GM12892 (cell line): Measurements from ENCODE around the gene ST6GALNAC6.

ENCODE experiments used
- POLR2A ChIP-seq: IDR thresholded peaks from 2 replicates; pipeline ENCODE4 v1.6.1; 2011; ENCODE audit warnings: low read depth, low read length, control low read depth
- POLR2AphosphoS5 ChIP-seq: IDR thresholded peaks from 2 replicates; pipeline ENCODE4 v1.6.1; 2011; ENCODE audit warnings: low read depth, low read length, control low read depth
- TAF1 ChIP-seq: IDR thresholded peaks from 2 replicates; pipeline ENCODE4 v1.6.1; 2011; ENCODE audit warnings: low read depth, mild to moderate bottlenecking, control low read depth, low read length, borderline replicate concordance

- TF ChIP-seq TAF1 (no peak), POLR2A (no peak), POLR2AphosphoS5 (no peak)
Observed at GRCh38 chr9:127848756-127849504, 50.5 kb downstream of the ST6GALNAC6 start.
